ENCODE data around the gene FHIT.

GRCh38 chr3:60337421-60337820, 913.8 kb downstream of the FHIT start:
- TF ChIP-seq CTCF (IDR thresholded peaks at IDR 0.05) (no peak), POLR2A (IDR thresholded peaks at IDR 0.05) (no peak)

Measured in Peyer's patch (tissue), 4 donors.